Stimulated activated CD4-positive, alpha-beta T cell treated with anti-CD3 and anti-CD28 coated beads, Interleukin-4, amount 100 ng/mL, for 24 hours (primary cell): ENCODE measurements around the gene RYR3.

Experiments used
- DNase-seq: peaks from one replicate; pipeline ENCODE4 v3.0.0-alpha.2; 2020

Gene RYR3

GRCh38 chr15:33454996-33455395 lies 144.2 kb downstream of the RYR3 start:
- DNase-seq, result no peak

- no peak for DNase-seq
These were observed 147.7 kb downstream of the RYR3 start for GRCh38 chr15:33458421-33458820.

- DNase-seq, result no peak
These were observed 149.5 kb downstream of the RYR3 start for GRCh38 chr15:33460166-33460805.

GRCh38 chr15:33461671-33462070 lies 150.9 kb downstream of the RYR3 start:
- no peak for DNase-seq

DNA sequence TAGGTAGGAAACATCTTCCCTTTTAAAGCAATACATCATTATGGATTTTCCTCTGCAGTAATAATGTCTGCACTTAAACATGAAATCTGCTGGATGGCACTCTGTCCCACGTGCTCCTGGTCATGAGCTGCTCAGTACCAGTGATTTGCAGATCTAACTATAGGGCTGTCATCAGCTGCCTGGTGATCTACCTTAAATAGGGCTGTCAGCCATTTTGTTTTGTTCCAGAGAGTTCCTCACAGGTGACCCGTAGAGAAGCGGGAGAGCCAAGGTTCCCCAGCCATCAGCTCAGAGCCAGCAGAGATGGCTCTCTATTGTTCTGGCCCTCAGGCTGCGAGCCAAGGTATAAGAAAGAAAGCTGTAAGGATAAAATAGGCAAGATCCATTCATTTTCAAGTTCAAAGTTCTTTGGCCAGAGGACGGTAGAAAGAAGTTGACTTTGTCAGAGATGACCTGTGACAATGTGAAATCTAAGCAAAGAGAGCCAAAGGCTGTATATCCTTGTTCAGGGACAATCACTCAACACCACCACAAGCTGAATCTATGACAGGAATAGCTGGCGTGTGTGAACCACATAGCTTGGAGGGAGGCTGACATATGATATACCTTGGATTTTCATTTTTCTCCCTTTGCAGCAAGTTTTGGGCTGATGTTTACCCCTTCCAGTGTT lies 156.5 kb downstream of the RYR3 start:
- DNase-seq, result no peak

- no peak for DNase-seq
These were observed 157.0 kb downstream of the RYR3 start for GRCh38 chr15:33467816-33468163.

GRCh38 chr15:33468740-33469139 lies 158.0 kb downstream of the RYR3 start:
- DNase-seq, result no peak

DNA sequence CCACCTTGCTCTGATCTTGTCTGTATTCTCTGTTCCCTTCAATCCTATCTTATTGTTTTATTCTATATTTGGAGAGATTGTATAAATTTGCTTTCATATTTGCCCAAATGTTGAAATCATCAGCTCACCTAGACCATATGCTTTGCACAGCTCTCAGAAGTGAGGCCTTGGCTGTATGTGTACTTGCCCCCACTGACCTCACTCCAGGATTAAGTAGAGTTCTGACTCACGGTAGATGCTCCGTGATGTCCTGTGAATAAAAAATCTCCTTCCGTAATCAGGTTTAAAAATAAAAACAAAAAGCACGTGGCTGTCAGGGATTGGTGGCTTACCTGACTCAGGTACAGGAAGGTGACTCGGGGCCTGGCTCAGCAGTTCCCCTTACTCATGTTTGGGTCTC lies 162.2 kb downstream of the RYR3 start:
- DNase-seq, result no peak

GRCh38 chr15:33473714-33474113 lies 162.9 kb downstream of the RYR3 start:
- DNase-seq, result no peak

- DNase-seq, result no peak
These were observed 165.3 kb downstream of the RYR3 start for GRCh38 chr15:33476076-33476475.

DNA sequence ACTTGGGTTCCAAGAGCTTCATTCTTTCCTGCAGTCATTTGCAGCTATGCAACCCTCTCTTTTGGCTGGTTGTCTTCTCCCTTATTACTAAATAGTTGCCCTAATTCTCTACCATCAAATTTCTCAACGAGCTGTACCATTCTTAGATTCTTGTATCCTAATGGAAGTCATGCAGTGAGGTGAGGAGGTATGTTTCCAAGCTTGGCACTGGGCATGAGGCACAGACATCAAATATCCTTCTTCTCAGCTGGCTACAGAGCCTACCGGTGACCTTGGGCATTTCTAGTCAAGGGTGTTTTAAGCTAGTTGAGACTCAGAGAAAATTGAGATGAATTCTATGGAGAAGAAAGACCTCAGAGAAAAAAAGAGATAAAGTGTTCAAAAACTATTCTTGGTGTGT lies 166.1 kb downstream of the RYR3 start:
- DNase-seq, result no peak

DNA sequence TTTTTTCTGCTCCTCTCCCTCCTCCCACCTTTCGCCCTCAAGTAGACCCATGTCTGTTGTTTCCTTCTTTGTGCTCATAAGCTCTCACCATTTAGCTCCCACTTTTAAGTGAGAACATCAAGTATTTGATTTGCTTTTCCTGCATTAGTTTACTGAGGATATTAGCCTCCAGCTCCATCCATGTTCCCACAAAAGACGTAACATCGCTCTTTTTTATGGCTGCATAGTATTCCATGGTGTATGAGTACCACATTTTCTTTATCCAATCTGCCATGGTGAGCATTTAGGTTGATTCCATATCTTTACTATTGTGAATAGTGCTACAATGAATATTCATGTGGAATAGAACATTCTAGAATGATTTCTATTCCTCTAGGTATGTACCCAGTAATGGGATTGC lies 178.6 kb downstream of the RYR3 start:
- no peak for DNase-seq

GRCh38 chr15:33490703-33491102 lies 179.9 kb downstream of the RYR3 start:
- DNase-seq, result no peak

- no peak for DNase-seq
These were observed 181.8 kb downstream of the RYR3 start for GRCh38 chr15:33492434-33493052.

GRCh38 chr15:33494306-33494705 lies 183.5 kb downstream of the RYR3 start:
- no peak for DNase-seq

- no peak for DNase-seq
These were observed 189.8 kb downstream of the RYR3 start for GRCh38 chr15:33500432-33501195.

- DNase-seq, result no peak
These were observed 192.9 kb downstream of the RYR3 start for GRCh38 chr15:33503681-33504080.

DNA sequence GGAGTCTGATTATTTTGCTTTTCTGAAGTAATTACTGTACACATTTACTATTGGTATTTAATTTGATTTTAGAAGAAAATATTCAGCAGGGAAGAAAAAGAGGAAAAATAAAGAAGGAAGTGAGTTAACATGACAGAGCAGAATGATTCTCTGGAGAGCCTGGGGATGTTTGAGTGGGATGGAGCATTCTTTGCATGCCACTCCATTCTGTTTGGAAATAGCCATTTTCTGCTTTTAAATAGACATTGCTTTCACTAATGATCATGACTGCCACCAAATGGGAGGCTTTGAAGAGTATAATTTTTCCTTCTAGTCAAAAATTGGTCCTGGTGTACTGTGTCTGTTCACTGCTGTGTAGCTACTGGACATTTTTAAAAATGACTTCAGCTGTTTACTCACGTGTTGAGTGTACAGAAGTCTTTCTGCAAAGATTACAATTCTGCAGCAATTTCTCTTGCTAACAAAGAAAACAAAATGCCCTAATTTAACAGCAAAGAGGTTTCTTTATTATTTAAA lies 196.1 kb downstream of the RYR3 start:
- DNase-seq, result no peak

- no peak for DNase-seq
These were observed 197.9 kb downstream of the RYR3 start for GRCh38 chr15:33508703-33509102.

DNA sequence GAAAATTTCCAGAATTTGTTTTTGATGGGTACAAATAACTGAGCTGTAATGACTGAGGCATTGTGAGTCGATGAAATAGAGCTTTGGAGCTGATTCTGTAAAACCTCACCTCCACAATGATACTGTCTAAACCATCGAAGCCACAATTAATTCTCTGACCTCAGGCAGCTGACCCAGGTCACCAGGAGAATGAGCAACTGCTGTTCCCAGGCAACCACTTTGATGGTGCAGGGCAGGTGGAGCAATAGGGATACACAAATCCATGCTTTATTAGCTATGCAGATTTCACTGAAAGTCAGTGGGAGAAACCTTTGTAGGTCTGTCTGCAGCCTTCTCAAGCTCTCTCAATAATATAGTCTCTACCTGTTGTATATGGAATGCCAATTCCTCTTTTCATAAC lies 204.4 kb downstream of the RYR3 start:
- DNase-seq, result no peak

GRCh38 chr15:33516563-33516962 lies 205.8 kb downstream of the RYR3 start:
- no peak for DNase-seq

DNA sequence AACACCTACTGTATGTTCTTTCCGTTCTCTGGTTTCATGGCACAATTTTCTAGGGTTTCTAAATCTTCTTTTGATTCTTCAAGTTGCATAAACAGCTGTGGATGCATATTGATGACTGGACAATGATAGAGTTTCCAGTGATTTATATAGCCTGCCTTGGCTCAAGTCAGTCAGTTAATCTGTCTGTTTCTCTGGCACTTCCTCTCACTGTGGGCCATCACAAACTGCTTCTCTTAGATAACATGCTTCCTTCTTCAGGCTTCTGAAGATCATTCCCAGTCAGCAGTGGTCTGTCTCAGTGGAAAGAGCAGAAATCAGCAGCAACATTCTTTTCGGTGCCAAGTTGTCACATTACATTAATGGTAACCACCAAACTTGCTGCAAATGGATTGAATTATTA lies 207.2 kb downstream of the RYR3 start:
- DNase-seq, result no peak

GRCh38 chr15:33518421-33518820 lies 207.7 kb downstream of the RYR3 start:
- no peak for DNase-seq

DNA sequence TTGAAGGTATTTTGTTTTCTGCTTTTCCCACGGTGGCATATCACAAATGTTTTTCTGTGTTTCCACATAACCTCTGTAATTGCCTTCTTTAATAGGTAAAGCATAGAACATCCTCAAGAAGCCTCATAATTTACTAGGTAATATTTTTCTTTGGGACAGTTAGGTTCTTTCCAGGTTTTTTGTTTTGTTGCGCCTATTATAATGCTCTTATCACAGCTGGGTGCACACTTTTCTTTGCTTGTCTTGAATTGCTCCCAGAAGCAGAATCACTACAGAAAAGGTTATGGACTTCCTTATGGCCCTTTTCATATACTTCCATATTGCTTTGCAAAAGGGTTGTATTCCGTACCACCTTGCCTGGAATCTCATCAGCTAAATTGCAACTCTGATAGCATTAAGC lies 213.5 kb downstream of the RYR3 start:
- DNase-seq, result no peak
